Glomerular visceral epithelial cell (primary cell): ENCODE data around the gene PLXNB1.
A peak's percentile ranks its signal among the peaks of the same experiment; 100 is the strongest.

Source experiments
- DNase-seq: peaks from one replicate; pipeline ENCODE4 v3.0.0-alpha.2; 2016; ENCODE audit errors: extremely low spot score

PLXNB1 gene

DNA sequence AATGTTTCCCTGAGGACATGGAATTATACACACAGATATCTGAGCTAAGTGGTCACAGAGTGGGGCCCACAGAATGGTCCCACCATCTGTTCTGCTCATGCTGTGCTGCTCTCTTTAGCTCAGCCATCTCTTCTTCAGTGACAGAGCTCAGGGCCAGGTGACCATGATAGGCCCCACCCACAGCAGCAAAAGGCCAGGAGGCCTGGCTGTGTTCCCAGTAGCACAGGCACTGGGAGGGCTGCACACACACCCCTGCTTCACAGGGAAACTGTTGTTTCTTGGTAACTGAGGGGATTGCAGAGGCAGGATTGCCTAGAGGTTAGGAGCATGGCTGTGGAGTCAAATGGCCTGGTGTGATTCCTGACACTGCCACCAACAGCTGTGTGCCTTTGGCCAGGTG is 62.7 kb downstream of the PLXNB1 start:
- peak; percentile 2 for DNase-seq

DNA sequence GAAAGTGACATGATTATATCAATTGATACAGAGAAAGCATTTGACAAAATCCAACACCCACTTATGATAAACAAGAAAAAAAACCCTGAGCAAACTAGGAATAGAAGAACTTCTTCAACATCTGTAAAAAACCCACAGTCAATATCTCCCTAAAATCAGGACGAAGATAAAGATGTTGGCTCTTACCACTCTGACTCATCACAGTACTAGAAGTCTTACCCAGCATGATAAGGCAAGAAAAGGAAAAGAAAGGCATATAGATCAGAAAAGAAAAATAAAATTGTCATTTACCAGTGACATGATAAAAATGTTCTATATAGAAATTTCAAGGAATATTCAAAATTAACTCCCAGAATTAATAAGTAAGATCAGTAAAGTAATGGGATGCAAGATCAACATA is 65.0 kb downstream of the PLXNB1 start:
- DNase-seq = no peak

DNA sequence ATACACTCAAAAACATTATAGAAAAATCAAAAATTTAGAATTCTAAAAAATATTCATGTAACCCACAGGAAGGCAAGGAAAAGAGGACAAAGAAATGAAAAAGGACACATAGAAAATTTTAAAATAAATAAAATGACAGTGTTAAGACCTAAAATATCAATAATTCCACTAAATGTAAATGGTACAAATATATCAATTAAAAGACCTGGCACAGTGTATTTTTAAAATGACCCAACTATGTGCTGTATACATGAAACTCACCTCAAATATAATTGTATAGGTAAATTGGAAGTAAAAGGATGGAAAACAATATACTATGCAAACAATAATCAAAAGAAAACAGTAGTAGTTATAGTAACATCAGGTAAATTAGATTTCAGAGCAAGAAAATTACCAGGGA is 68.0 kb downstream of the PLXNB1 start:
- no peak for DNase-seq

DNA sequence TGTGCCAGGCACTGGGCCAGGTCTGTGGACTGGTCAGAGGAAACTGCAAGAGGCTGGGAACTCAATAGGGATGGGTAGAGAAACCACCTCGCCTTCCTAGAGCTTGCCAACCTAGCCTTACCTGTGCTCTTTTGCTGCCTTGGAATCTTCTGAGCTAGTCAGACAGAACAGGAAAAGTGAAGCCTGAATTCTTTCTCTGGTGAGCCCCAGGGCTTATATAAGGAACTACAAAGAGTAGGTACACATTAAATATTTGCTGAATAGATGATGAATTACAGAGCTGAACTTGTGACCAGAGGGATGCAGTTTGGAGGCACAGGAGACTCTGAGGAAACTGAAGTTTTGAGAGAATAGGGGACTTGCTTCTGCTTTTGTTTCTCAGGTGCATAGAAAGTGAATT is 73.5 kb downstream of the PLXNB1 start:
- no peak for DNase-seq

DNA sequence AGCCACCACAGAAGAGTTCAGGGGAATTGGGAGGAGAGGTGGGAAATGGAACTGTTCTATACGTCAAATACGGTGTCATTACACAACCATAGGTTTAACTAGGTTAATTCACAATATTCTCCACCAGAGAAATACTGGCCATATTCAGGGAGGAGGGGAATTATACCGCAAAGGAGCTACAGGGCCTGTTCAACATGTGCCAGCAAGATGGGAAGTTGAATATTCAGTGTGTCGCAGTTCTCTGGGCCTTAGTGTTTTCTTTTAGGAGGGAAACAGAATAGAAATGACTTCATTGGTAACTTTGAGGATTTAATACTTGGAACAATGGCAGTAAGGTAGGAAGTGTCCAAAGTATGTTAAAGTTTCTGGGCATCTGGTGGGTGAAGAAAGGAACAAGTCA is 75.9 kb downstream of the PLXNB1 start:
- no peak for DNase-seq
